NT2/D1 (cell line): ENCODE results near the gene HAND2.

Source experiments
- SUZ12 ChIP-seq: IDR thresholded peaks from 2 replicates; pipeline ENCODE4 v1.6.1; 2011; ENCODE audit not compliant: insufficient read length, insufficient read depth; ENCODE audit errors: extremely low read depth
- YY1 ChIP-seq: IDR thresholded peaks from 2 replicates; pipeline ENCODE4 v1.6.1; 2011; ENCODE audit not compliant: insufficient read length, insufficient read depth
- ZNF274 ChIP-seq: IDR thresholded peaks from 2 replicates; pipeline ENCODE4 v1.6.1; 2011; ENCODE audit warnings: mild to moderate bottlenecking, low read depth, low read length

DNA sequence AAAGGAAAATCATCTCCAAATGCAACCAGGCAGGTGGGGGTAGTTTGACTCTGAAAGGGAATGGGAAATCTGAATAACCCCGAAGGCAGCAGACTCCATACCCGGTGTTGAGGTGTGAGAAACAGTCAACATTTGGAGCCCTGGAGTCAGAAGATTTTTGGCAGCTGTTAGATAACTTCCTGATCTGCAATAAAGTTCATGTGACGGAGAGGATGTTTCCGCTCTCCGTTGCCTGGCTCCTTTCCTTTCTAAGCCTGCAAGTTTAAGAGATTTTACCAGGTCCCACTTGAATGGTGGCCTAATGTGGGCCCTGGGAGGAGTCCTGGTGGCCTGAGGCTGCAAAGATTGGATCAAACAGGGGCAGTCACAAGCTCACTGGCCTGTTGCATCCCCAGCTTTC, 27.7 kb downstream of the HAND2 start:
- TF ChIP-seq SUZ12 = no peak
- TF ChIP-seq ZNF274 = no peak
- TF ChIP-seq YY1 = no peak
